ENCODE results near the gene CLDN16.

DNA sequence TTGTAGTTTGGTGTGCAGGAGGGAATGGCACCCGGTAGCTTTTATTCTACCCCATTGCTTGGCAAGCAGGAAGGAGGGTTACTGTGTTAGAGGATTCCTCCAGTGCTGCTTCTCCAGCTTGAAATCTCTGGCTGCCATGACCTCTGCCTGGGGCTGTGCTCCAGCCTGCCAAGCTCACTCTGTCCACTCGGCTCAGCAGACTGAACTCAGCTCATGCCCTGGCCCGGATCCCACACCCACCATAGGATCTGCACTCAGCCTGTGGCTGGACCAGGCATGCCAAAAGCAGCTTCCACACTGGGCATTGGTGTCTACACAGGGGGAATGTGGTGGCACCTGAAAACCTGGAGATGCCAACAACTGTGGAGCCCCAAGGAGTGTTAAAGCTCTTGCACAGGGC is 26.3 kb downstream of the CLDN16 start:
- TF ChIP-seq, protein P1, sequence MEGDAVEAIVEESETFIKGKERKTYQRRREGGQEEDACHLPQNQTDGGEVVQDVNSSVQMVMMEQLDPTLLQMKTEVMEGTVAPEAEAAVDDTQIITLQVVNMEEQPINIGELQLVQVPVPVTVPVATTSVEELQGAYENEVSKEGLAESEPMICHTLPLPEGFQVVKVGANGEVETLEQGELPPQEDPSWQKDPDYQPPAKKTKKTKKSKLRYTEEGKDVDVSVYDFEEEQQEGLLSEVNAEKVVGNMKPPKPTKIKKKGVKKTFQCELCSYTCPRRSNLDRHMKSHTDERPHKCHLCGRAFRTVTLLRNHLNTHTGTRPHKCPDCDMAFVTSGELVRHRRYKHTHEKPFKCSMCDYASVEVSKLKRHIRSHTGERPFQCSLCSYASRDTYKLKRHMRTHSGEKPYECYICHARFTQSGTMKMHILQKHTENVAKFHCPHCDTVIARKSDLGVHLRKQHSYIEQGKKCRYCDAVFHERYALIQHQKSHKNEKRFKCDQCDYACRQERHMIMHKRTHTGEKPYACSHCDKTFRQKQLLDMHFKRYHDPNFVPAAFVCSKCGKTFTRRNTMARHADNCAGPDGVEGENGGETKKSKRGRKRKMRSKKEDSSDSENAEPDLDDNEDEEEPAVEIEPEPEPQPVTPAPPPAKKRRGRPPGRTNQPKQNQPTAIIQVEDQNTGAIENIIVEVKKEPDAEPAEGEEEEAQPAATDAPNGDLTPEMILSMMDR (IDR thresholded peaks at IDR 0.05), result no peak
- no peak for TF ChIP-seq POLR2A (IDR thresholded peaks at IDR 0.05)
